Naive thymus-derived CD8-positive, alpha-beta T cell (primary cell): Measurements from ENCODE around the gene FBXW8. TPM values are rescaled to one million over a fixed set of nuclear protein-coding genes. Genes with fewer than 3 reads are reported as not detected.

ENCODE experiments used
- ATAC-seq, 2 donors: fragments of 150-1000 bp; cut with Tn5 transposase in 1 of 2; sonication (Bioruptor Pico), chemical (Tn5 transposase) in 1 of 2; 1 replicate in 1 of 2; 2 replicates in 1 of 2; pipeline ENCODE4 v1.10.0; 2021; ENCODE audit warnings: mild to moderate bottlenecking in 2 of 2, moderate library complexity in 2 of 2
- POLR2A ChIA-PET: fragments of 350-600 bp; sonication (Branson Sonifier 250); formaldehyde crosslinking; loops from one replicate; lab custom pipeline; 2021; ENCODE audit warnings: antibody characterized with exemption; lab: Charles Lee
- DNase-seq, 10 donors: peaks; one replicate each; pipeline versions ENCODE4 v3.0.0 to v3.0.0-alpha.2; 2020 to 2022
- H3K27ac Mint-ChIP-seq, 10 donors: one replicate each; pipeline ENCODE4 v1.8.0; 2020 to 2022; ENCODE audit warnings: mild to moderate bottlenecking in 10 of 10, mixed read lengths in 10 of 10, moderate library complexity in 4 of 10, inconsistent platforms in 1 of 10
- H3K27me3 Mint-ChIP-seq, 5 donors: one replicate each; pipeline ENCODE4 v1.8.0; 2021 to 2022; ENCODE audit warnings: mixed read lengths in 5 of 5
- H3K36me3 Mint-ChIP-seq, 3 donors: one replicate each; pipeline ENCODE4 v1.8.0; 2020 to 2022; ENCODE audit warnings: mixed read lengths in 3 of 3, mild to moderate bottlenecking in 2 of 3, inconsistent platforms in 1 of 3
- H3K4me1 Mint-ChIP-seq, 4 donors: one replicate each; pipeline ENCODE4 v1.8.0; 2021 to 2022; ENCODE audit warnings: mixed read lengths in 4 of 4
- H3K4me3 Mint-ChIP-seq, 10 donors: one replicate each; pipeline ENCODE4 v1.8.0; 2020 to 2022; ENCODE audit warnings: mild to moderate bottlenecking in 10 of 10, mixed read lengths in 10 of 10, moderate library complexity in 6 of 10, inconsistent platforms in 1 of 10
- H3K9me3 Mint-ChIP-seq, 9 donors: one replicate each; pipeline ENCODE4 v1.8.0; 2020 to 2022; ENCODE audit warnings: mixed read lengths in 9 of 9, mild to moderate bottlenecking in 3 of 9, inconsistent platforms in 1 of 9, moderate library complexity in 1 of 9
- polyA plus RNA-seq, 3 donors: library from polyadenylated mRNA; unstranded; fragments of 300-500 nt; fragmentation: Illumina TruSeq; gene quantifications; one replicate each; pipeline ENCODE4 v1.2.3, GENCODE V29; 2021
- total RNA-seq, 8 experiments: library from RNA in 2 of 8; stranded (reverse) in 2 of 8; gene quantifications; one replicate each; pipeline ENCODE4 v1.2.3 and lab custom pipeline; 2021 to 2026

FBXW8 gene
- total and polyA plus RNA-seq, 5 experiments from 2014 or later: 5.3 to 18.3 (median 9.0) TPM

- Mint-ChIP-seq H3K27me3 (peaks cover 0 to 3% (median 0%) of the 10 kb centered on the region in 5 donors), H3K36me3 (peaks cover 0 to 2% (median 0%) of the 10 kb centered on the region in 3 donors), H3K9me3 (no peaks in the 10 kb centered on the region), H3K4me1 (peaks cover 4 to 12% (median 9%) of the 10 kb centered on the region in 4 donors), H3K27ac (no peak overlapping the region), H3K4me3 (no peak overlapping the region)
- ATAC-seq: no peak
- POLR2A ChIA-PET: no interaction called here
- peak in 1 of 10 donors; percentile 44 for DNase-seq
These were observed 170.0 kb downstream of the FBXW8 start for GRCh38 chr12:117080661-117081144.

Other genes starting within 250 kb of the FBXW8 start
- gene SPRING1, start 172.9 kb upstream of the FBXW8 start, total RNA-seq: 10 to 100 TPM; 23.6 to 24.2 TPM
- 10 to 100 TPM; 14.6 to 18.9 (median 16.3) TPM for gene SPRING1, start 172.9 kb upstream of the FBXW8 start, polyA plus RNA-seq
- 1 to 10 TPM; 6.8 to 7.2 TPM for gene RNFT2, start 172.6 kb upstream of the FBXW8 start, total RNA-seq
- 1 to 10 TPM; 1.9 to 2.4 (median 2.4) TPM for gene RNFT2, start 172.6 kb upstream of the FBXW8 start, polyA plus RNA-seq
- gene HRK, start 29.5 kb upstream of the FBXW8 start, total RNA-seq: under 1 TPM; 0.13 to 0.30 TPM
- not detected for gene HRK, start 29.5 kb upstream of the FBXW8 start, polyA plus RNA-seq
- not detected for gene TESC, start 188.5 kb downstream of the FBXW8 start, total RNA-seq
- 1 to 10 TPM; 3.2 to 9.9 (median 3.2) TPM for gene TESC, start 188.5 kb downstream of the FBXW8 start, polyA plus RNA-seq